SHP77 treated with DMSO at 0.1 percent for 48 hours (cell line): ENCODE data around the gene BACE2.
"Not testable (repeated sequence)": the region's sequence is repeated elsewhere in the genome, so short reads cannot be mapped to it uniquely, and the experiment has no call there.

Experiments
- DNase-seq: peaks from one replicate; lab custom pipeline; 2025; lab: John Stamatoyannopoulos, UW

Gene BACE2

GRCh38 chr21:41185802-41186201 lies 17.8 kb downstream of the BACE2 start:
- DNase-seq, result no peak

DNA sequence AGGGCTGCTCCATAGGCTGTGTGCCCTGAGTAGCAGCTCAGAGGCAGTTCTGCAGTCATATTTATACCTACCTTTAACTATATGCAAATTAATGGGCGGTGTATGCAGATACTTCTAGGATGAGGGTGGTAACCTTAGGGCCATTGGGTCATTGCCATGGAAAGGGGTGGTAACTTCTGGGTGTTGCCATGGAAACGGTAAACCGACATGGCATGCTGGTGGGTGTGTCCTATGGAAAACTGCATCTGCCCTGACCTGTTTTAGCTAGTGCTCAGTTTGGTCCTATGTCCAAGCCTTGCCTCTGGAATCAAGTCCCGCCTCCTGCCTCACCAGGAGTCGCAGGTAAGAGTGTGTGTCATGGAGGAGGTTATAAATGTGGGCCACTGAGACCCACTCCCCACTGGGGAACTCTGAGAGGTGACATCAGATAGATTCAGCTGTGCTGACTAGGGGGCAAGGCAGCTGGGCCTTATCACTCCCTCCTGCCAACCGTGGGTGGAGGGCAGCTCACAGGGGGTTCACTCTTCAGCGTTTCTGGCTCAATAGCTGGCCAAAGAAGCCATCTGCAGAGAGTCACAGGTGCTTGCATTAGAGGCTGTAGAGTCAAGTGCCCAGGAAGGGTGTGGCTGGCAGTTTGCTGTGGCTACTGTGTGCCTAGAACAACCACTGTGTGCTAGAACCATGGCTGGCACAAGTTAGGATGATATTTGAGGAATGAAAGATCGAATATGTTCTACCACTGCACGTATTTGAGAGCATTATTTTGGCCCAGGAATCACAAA lies 19.0 kb downstream of the BACE2 start:
- no peak for DNase-seq

- DNase-seq, result no peak
Observed at GRCh38 chr21:41187537-41188025, 19.6 kb downstream of the BACE2 start.

DNA sequence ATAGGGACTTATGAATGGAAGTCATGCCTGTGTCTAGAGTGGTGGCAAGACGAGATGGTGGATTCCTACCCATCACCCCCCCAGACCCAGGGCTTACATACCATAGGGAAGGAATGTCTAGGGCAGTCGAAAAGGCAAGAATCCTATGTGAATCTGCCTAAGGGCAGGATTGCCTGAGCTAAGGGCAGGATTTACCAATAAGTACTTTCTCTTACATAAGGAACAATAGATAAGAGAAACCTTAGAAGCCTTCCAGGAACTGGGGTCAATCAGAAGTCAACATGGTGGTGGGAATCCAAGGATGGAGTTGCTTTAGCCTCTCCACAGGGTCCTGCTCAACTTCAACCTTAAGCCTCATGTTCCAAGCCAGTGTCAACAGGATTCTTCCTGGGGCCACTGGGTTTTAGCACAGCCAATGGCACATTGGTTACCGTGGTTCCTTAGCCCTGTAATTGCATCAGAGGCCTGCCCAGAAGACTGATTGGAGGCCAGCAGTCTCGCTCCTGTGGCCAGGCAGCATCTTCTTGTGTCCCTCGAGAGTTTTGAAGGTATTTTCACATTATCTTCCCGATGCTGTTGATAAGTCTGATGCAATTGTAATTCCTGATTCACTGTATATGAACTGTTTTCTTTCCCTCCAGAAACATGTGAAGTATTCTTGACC lies 20.7 kb downstream of the BACE2 start:
- DNase-seq, result no peak

- no peak for DNase-seq
Observed at GRCh38 chr21:41189150-41189745, 21.3 kb downstream of the BACE2 start.

DNA sequence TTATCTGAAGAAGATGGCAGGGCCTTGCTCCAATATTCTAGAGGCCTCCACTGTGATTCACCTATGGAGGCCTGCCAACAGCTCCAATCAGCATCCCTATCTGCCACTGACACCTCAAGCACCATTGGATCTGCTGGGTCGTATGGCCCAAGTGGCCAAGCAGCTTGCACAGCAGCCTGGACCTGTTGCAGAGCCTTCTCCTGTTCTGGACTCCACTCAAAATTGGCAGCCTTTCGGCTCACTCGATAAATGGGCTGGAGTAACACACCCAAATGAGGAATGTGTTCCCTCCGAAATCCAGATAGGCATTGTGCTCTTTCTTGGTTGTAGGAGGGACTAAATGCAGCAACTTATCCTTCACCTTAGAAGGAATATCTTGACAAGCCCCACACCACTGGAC lies 24.6 kb downstream of the BACE2 start:
- not testable (repeated sequence) for DNase-seq

GRCh38 chr21:41195311-41195710 lies 27.4 kb downstream of the BACE2 start:
- DNase-seq, result no peak

DNA sequence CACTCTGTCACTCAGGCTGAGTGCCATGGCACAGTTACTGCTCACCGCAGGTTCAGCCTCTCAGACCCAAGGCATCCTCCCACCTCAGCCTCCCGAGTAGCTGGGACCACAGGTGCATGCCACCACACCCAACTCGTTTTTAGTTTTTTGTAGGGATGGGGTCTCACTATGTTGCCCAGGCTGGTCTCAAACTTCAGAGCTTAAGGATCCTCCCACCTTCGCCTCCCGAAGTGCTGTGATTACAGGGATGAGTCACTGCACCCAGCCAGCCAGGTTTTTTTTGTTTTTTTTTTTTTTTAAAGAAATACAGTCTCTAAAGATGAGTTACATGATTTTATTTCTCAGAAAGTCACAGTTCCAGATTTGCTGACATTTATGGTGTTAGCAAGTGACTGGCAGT lies 29.0 kb downstream of the BACE2 start:
- DNase-seq, result no peak

DNA sequence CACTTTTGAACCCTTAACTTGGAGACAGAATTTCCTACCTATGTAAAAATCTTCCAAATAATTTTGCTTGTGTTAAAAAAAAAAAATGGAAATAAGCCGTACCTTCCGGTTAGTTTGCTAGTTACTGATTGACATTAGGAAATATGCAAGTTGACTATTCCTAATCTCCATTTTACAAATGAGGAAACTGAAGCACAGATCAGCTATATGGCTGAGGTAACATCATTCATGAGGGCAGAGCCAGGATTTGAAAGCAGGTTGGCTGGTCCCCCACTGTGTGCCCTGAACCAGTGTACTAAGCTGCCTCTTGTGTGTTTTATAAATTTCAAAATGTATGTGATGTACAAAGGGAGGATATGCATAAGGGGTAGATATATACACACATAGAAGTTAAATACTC lies 29.6 kb downstream of the BACE2 start:
- DNase-seq, result no peak

DNA sequence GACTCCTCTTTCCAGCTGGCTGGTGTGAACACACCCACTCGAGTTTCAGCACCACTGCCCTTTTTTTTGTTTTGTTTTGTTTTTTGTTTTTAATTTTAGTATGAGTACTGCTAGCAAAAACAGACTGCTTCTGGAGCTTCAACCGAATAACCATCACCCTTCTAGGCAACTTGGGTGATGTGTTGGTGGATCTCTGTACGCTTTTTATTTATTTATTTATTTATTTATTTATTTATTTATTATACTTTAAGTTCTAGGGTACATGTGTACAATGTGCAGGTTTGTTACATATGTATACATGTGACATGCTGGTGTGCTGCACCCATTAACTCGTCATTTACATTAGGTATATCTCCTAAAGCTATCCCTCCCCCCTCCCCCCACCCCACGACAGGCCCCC lies 30.7 kb downstream of the BACE2 start:
- not testable (repeated sequence) for DNase-seq

DNA sequence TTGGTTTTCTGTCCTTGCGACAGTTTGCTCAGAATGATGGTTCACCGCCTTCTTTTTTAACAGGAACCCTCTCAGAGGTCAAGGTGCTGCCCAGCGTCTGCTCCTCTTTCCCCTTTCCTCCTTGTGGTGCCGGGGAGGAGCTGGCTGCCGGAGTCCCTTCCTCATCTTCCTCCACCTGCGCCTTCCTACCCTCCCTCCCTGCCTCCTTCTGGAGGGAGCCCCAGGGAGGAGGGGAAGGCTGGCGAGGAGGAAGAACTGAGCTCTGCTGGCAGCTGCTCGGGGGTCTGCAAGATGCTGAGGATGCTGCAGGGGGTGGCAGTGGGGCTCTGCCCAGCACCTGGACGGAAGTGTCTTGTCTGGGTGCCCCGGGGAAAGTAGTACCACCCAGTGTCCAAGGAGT lies 31.2 kb downstream of the BACE2 start:
- no peak for DNase-seq

DNA sequence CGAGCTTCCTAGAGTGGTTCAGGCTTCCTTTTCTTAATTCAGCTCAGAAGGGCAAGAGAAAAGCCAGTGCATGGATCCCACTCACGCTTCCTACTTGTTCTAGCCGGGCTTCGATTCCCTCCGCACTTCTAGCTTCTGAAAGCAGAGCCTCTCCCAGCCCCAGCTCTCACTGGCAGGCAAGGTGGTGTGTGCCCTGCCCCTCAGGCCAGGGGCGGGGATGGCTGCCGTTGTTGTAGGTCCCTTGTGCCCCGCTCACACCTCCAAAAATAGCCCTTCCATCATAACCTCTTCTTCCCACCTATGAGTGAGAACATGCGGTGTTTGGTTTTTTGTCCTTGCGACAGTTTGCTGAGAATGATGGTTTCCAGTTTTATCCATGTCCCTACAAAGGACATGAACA lies 31.6 kb downstream of the BACE2 start:
- DNase-seq, result no peak

DNA sequence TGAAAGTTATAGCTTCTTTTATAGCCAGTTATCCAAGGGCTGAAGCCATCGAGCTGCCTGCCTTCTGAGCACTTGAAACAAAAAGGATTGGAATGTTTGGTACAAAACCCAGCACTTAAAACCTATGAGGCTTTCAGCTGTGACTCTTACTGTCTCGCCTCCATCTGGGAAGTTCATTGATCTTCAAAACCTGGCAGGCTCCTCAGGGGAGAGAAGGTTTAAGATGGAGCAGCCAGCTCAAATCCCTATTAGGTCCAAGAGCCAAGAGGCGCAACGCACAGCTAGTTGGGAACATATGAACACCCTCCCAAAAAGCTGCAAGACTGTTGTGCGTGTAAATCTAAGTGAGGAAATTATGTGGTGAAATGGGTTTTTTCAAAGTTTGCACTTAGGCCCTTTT lies 33.4 kb downstream of the BACE2 start:
- no peak for DNase-seq

DNA sequence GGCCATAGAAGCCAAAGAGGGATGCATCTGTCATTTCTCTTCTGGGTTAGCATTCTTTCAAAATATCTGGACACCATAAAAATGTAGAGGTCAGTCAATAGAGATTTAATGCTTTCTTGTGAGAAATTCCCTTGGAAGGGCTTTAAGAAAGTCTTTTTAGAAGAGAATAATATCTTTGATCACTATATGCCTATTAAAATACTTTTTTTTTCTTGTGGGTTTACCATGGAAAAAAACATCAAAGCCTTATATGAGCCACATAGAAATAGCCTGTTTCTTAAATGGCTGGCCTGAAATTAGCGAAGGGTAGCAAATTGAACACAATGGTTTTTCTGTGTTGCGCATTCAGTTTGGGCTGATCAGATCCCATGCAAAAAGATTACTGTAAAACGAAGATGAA lies 36.8 kb downstream of the BACE2 start:
- DNase-seq, result no peak

GRCh38 chr21:41207401-41208375 lies 39.7 kb downstream of the BACE2 start:
- DNase-seq, result no peak

- DNase-seq, result no peak
Observed at GRCh38 chr21:41208376-41208763, 40.4 kb downstream of the BACE2 start.

- DNase-seq, result no peak
Observed at GRCh38 chr21:41209016-41209619, 41.2 kb downstream of the BACE2 start.

GRCh38 chr21:41210426-41211059 lies 42.6 kb downstream of the BACE2 start:
- DNase-seq, result no peak

GRCh38 chr21:41211060-41211805 lies 43.3 kb downstream of the BACE2 start:
- DNase-seq, result no peak

DNA sequence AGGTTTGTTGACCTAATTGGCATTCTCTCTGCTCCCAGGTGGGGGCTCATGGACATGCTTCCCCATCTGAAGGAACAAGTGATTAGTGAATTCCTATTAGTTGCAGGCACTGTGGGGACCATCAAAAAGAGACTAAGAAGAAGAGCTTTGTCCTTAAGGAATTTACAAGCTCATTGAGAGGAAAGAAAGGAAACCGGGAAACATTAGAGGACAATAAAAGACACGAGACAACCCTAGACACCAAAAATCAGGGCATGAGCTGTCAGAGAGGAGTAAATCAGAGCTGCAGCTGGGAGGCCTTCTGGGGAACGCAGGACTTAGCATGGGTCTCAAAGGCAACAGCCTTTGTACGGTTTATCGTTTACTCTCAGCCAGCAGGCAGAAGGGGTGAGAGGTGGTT lies 45.1 kb downstream of the BACE2 start:
- no peak for DNase-seq
